ENCODE results near the gene OPN5. TPM values are rescaled to one million over a fixed set of nuclear protein-coding genes. Genes with fewer than 3 reads are reported as not detected.

Gene OPN5
- total RNA-seq, 1 experiment from 2014 or later, result not detected

GRCh38 chr6:47859175-47859574, 77.3 kb downstream of the OPN5 start:
- no peak for DNase-seq (ENCODE audit: low read depth)

- no peak for DNase-seq (ENCODE audit: low read depth)
Measured at GRCh38 chr6:47862731-47863130, 80.9 kb downstream of the OPN5 start.

- no peak for DNase-seq (ENCODE audit: low read depth)
Measured at GRCh38 chr6:47865206-47865605, 83.4 kb downstream of the OPN5 start.

- no peak for DNase-seq (ENCODE audit: low read depth)
Measured at GRCh38 chr6:47875593-47875992, 93.8 kb downstream of the OPN5 start.

Other genes with a start within 250 kb of the OPN5 start
- under 0.01 TPM in 1 of 2 replicates, not detected in the other for gene ADGRF4, start 83.5 kb upstream of the OPN5 start, total RNA-seq (2014; rRNA removed; shearing (Covaris generic))